Retina (tissue), 1 donor: Measurements from ENCODE around the gene E2F4.

ENCODE experiments used
- DNase-seq: peaks from one replicate; pipeline ENCODE4 v3.0.0-alpha.2; 2016

Gene E2F4

DNA sequence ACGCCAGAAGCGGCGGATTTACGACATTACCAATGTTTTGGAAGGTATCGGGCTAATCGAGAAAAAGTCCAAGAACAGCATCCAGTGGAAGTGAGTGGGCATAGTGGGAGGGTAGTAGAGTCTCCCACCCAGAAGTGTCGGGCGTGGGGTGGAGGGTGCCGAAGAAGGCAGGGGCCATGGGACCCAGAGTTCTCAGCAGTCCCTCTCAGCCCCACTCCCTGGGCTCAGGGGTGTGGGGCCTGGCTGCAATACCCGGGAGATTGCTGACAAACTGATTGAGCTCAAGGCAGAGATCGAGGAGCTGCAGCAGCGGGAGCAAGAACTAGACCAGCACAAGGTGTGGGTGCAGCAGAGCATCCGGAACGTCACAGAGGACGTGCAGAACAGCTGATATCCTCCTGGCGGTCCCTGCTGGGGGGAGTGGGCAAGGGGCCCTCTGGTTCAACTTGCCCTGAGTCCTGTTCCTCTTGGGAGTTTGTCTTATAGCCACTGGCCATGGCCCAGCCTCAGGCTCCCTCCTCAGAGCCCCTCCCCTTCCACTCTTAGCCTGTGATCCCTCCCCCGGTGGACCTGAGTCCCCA is 916 bp downstream of the E2F4 start:
- DNase-seq, result no peak

DNA sequence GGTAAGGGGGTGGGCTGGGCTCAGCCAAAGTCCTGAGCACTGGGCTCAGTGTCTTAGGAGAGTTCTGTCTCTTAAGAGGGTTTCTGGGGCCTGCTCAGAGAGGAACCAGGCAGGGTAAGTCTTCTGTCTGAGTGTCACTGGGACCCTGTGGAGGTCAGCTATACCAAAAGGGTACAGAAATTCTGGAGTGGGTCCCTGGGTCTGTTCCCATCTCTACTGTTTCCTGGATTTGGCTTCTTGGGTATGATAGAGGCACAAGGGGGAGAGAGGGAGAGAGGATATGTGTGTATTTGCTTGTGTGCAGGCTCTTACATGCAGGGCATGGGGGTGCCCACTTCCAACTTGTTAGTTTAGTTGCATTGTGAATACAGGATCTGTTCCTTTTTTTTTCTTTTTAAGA is 1.6 kb downstream of the E2F4 start:
- no peak for DNase-seq

DNA sequence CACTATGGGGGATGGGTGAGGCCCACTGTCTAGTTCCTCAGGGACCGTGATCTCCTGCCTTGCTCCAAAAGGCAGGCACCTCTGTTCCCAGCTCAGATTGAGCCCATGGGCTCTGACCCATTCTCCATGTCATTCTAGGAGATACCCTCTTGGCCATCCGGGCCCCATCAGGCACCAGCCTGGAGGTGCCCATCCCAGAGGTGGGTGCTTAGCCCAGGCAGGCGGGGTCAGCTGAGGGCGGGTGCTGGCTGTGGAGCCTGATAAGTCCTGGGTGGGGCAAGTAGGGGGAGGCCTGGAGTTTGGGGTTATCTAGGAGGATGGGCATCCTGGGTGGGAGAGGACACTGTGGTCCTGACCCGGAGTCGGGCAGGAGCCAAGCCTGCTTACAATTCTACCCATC is 2.3 kb downstream of the E2F4 start:
- no peak for DNase-seq

DNA sequence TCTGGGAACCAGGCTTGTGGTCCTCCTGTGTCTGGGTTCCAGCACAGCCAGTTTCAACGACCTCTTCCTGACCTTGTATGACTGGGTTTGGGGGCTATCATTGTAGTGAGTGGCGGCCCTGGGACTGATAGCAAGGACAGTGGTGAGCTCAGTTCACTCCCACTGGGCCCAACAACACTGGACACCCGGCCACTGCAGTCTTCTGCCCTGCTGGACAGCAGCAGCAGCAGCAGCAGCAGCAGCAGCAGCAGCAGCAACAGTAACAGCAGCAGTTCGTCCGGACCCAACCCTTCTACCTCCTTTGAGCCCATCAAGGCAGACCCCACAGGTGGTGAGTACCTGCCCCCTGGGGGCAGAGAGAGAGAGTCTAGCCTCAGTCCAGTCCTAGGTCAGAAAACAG is 3.7 kb downstream of the E2F4 start:
- DNase-seq, result no peak

DNA sequence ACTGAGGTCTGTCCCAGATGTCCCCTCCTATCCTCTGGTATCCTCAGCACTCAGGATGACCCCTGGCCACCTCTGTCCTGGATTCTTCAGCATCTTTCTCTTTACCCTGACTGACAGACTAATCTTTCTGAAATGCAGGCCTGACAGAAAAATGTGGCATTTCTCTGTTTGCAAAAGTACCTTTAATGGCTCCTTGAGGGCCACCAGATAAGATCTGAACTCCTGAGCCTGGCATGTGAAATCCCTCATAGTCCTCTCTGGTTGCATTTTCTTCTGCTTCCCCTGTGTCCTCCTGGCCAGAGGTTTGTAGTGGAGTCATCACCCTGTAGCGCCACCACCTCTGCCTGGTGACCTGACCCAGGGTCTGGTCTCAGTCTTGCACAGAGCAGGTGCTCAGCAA is 4.9 kb downstream of the E2F4 start:
- no peak for DNase-seq

DNA sequence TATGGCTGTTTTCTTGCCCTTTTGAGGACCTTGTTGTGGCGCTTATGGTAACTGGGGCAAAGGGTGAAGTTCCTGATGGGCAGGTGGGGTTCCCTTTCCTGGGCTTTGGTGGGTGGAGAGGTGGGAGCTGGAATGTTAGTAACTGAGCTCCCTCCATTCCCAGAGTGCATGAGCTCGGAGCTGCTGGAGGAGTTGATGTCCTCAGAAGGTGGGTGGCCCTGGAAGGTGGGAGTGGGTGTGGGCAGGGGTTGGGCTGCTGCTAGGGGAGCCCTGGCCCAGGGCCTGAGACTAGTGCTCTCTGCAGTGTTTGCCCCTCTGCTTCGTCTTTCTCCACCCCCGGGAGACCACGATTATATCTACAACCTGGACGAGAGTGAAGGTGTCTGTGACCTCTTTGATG is 5.7 kb downstream of the E2F4 start:
- no peak for DNase-seq

DNA sequence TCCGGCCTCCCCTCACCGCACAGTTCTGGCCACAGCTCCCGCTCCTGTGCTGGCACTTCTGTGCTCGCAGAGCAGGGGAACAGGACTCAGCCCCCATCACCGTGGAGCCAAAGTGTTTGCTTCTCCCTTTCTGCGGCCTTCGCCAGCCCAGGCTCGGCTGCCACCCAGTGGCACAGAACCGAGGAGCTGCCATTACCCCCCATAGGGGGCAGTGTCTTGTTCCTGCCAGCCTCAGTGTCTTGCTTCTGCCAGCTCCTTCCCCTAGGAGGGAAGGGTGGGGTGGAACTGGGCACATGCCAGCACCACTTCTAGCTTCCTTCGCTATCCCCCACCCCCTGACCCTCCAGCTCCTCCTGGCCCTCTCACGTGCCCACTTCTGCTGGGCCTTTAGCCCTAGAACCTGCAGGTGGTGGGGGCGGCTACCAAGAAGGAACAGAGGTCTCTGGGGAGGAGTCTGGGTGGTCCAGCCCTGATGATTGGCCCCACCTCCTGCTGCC is 6.3 kb downstream of the E2F4 start:
- no peak for DNase-seq

DNA sequence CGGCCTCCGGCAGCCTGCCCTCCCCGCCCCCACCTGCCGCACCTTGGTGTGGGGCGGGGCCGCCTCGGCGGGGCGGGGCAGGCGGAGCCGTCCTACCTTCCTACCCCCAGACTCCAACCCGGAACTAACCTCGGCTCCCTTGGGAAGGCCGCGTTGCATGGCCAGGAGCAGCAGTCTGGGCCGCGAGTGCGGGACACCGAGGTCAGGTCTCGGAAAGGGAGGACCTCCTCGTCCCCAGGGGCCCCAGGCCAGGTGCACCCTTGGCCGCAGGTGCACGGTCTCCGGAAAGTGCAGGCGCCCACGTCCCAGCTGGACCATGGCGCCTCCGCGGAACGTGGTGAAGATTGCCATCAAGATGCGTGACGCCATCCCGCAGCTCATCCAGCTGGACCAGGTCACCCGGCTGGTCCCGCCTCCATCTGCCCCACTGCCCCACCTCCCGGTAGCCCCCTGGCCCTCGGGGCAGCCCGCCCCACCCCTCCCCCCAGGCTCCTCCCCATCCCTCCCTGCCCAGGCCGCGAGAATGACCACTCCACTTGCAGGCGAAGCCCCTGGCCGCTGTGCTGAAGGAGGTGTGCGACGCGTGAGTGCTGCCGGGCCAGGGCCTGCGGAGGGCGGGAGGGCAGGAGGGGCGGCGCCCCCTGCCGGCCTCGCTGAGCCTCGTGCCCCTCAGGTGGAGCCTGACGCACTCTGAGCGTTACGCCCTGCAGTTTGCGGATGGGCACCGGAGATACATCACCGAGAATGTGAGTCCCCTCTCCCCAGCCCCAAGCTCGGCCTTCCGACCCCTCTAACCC is 7.3 kb downstream of the E2F4 start, which contains the start of gene ELMO3:
TSS of gene ELMO3 (plus strand) at position 121 of the 797 bp plus-strand sequence. CDS start at position 317, 196 bp downstream.
- DNase-seq, result peak; percentile 40

DNA sequence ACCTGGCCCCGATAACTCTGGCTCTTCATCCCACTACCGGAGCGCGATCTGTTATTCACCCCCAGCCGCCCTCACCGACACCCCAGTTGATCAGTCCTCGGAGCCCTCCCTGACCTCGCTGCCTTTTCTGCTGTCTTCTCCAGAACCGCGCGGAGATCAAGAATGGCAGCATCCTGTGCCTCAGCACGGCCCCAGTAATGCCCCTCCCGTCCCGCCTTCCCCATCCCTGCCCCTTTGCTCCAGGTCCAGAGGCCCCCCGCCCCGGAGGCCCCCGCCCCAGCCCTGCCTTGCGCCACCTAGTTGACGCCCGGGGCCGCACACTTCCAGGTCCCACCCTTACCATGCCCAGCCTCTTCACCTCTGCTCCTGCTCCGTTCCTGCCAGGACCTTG is 7.8 kb downstream of the E2F4 start:
- no peak for DNase-seq

DNA sequence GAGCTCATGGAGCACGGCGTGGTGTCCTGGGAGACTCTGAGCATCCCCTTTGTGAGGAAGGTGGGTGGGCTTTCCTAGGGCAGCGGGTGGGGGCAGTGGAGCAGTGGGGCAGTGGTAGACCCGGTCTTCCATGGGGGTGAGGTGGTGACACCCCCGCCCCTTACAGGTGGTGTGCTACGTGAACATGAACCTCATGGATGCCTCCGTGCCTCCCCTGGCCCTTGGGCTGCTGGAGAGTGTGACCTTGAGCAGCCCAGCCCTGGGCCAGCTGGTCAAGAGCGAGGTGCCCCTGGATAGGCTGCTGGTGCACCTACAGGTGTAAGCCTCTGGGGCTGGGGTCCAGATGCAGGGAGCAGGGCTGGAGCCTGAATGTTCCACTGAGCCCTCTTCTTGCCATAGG is 8.5 kb downstream of the E2F4 start:
- DNase-seq, result no peak

DNA sequence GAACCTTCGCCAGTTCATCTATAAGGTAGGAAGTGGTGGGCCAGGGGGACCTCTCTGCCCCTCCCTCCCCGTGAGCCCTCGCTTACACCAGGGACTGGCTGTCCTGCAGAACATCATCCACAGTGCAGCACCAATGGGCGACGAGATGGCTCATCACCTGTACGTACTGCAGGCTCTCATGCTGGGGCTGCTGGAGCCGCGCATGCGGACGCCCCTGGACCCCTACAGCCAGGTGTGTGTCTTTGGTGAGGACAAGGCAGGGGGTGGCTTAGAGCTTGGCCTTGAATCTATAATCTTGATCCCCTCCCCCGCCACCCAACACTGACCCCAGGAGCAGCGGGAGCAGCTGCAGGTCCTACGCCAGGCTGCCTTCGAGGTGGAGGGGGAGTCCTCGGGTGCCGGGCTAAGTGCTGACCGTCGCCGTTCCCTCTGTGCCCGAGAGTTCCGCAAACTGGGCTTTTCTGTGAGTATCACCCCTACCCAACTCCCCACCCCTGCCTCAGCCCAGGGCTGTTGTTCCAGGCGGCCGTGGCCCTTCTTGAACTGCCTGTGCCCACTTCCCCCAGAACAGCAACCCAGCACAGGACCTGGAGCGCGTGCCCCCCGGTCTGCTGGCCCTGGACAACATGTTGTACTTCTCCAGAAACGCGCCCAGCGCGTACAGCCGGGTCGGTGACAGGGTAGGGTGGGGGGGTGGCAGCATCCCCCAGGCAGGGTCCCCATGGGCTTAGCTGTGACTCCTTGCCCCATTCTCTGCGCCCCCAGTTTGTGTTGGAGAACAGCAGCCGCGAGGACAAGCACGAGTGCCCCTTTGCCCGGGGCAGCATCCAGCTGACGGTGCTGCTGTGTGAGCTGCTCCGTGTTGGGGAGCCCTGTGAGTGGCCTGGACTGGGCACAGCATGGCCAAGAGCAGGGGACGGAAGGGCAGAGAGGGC is 9.7 kb downstream of the E2F4 start:
- no peak for DNase-seq

DNA sequence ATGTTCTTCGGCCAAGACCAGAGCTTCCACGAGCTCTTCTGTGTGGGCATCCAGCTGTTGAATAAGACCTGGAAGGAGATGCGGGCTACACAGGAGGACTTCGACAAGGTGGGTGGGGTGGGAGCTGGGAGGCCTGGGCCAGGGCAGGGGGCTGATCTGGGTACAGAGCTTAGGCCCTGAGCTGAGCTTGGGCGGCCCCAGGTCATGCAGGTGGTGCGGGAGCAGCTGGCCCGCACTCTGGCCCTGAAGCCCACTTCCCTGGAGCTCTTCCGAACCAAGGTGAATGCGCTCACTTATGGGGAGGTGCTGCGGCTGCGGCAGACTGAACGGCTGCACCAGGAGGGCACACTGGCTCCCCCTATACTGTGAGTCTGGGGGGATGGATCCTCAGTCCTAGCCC is 10.5 kb downstream of the E2F4 start:
- DNase-seq, result no peak

DNA sequence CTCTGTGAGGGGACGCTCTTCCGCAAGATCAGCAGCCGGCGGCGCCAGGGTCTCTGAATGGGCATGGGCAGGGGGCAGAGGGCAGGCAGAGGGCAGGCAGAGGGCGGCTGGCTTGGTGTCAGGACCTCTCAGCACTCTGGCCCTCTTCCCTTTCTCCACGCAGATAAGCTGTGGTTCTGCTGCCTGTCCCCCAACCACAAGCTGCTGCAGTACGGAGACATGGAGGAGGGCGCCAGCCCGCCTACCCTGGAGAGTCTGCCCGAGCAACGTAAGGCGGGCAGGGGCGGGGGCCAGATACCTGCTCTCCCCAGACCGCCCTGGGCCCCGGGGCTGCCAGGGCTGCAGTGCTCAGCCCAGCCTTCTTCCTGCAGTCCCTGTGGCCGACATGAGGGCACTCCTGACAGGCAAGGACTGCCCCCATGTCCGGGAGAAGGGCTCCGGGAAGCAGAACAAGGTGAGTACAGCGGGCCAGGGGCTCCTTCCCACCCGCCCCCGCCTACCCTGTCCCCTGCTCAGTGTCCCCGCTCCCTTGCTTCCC is 11.1 kb downstream of the E2F4 start:
- DNase-seq, result no peak

DNA sequence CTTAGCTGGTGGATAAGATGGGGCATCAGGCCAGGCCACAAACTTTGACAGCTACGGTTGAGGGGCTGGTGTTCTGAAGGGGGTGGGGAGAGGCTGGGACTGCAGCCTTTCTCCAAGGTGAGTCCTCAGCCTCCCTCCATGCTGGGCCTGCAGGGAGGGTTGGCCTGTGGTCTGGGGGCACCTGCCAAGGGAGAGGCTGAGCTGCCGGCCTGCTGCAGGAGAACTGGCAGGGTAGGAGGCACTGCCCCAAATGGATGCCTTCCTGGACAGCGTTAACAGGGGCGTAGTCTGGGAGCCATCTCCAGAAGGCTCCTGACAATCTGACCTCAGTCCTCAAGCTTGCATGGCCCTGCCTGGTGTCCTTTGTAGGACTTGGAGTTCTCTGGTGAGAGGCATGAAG is 12.1 kb downstream of the E2F4 start:
- no peak for DNase-seq

DNA sequence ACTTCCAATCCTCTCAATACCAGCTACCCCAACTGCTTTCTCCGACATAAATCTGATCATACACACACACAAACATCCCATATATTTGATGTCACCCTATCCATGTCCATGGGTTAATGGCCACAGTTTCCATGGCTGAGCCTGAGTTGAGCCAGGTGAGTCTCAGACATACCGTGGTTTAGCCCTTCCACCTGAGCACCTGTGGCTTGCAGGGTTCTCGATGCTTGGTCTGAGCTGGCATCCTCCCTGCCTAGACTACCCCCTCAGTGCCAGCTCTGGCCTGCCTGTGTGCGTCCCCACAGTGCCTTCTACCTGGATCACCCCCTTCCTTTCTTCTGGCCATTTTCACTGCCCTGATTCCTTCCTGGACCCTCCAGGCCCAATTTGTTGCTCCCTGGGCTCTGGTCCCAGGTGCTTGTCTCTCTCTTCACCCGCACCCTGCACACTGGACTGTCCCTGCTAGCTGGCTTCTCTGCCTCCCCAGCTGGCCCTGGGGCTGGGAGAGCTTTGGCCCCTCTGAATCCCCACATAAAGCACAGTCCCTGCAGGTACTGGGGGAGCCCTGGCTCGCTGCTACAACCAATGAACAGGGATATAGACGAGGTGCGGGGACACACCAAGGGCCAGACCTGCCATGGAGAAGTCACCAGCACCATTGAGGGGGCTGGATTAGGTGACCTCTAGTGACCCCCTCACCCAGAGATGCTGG is 14.3 kb downstream of the E2F4 start:
- no peak for DNase-seq

DNA sequence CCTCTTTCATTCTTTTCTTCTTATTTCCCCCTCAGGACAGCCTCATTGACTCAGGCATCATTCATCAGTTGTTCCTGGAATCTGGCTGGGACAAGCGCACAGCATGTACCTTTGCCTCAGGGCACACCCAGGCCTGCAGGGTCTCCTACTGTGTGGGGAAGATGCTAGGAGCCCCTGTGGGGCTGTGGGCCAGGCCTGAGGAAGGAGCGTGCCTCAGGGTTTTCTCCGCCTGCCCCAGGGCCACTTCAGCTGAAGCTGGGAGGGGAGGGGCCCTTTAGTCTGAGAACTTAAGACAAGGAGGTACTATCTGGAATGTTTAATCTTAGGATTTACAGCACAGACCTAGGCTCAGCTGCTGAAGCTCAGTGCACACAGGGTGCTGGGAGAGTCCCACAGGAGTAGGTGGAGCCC is 14.9 kb downstream of the E2F4 start:
- DNase-seq, result no peak

DNA sequence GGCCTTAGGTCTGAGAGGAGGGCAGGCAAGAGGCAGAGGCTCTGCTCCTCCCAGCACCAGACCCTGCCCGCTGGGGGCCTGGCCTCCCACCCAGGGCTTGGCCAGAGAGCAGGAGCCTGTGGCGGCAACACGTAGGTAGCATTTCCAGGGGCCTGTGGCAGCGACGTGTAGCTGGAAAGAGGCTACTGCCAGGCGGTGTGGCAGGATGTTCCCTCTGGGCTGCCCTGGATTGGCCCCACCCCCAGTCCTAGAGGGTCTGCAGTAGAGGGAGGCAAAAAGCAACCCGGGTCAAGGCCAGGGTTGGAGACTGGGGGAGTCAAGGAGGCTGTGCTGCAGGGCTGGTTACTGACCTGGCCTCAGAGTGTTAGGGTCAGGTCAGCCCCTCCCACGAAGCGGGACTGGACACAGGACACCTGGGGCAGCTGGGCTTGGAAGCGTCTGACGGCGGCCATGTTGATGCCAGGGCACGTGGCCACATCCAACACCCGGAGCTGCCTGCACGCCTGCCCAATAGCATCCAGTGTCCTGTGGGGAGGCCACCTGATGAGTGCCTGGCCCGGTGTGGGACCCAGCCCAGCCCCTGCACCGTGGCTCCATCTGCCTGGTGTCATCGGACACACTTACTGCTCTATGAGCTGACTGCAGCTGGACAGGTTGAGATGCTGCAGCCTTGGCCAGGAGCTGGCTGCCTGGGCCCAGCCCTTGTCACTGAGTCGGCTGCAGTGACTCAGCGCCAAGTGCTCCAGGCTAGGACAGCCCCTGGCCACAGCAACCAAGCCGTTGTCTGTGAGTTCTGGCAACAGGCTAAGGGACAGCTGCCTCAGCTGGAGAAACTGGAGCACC is 15.5 kb downstream of the E2F4 start:
- DNase-seq, result no peak

DNA sequence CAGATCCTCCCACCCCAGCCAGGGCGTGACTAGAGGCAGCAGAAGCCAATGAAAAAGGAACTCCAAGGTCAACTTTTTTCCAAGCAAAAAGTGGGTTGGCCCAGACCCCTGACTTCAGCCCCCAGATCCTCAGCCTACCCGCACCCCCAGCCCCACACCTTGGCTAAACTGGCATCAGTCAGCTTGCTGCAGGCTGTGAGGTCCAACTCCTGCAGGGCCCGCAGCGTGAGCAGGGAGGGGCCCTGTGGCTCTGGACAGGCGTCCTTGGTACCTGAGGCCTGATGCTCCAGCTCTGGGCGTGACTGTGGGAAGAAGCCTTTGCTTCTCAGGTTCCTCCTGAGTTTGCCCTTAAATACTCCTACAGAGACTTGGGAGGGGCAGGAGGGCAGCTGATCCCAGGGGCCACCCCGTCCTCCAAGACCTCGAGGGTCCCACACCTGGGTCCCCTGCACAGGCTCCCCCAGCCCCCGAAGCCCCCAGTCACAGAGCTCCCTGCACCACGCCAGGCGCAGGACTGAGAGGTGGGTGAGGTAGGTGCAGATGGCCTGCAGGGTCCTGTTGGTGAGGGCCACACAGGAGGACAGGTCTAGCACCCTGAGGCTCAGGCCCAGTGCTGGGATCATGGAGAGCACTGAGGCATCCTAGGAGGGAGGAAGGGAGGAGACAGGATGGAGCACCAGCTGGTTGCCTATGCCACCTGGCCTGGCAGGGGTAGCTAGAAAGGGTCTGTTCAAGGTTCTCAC is 16.4 kb downstream of the E2F4 start:
- no peak for DNase-seq

DNA sequence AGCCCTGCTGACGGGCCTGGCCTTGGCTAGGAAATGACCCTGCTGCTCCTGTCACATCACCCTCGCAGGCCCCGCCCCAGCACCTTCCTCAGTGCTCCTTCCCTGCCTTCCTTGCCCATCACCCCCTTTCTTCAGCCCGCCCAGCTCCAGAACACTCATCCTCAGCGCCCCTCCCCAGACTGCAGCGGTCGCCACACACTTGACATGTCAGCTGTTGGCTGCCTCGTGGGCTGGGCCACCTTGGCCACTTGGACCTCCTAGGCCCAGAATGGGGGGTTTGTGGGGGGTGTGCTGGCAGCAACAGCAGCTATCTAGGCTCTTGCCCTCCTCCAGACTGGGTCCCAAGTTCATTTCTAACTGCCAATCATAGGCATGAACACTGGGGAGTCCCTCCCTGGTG is 17.6 kb downstream of the E2F4 start:
- no peak for DNase-seq

DNA sequence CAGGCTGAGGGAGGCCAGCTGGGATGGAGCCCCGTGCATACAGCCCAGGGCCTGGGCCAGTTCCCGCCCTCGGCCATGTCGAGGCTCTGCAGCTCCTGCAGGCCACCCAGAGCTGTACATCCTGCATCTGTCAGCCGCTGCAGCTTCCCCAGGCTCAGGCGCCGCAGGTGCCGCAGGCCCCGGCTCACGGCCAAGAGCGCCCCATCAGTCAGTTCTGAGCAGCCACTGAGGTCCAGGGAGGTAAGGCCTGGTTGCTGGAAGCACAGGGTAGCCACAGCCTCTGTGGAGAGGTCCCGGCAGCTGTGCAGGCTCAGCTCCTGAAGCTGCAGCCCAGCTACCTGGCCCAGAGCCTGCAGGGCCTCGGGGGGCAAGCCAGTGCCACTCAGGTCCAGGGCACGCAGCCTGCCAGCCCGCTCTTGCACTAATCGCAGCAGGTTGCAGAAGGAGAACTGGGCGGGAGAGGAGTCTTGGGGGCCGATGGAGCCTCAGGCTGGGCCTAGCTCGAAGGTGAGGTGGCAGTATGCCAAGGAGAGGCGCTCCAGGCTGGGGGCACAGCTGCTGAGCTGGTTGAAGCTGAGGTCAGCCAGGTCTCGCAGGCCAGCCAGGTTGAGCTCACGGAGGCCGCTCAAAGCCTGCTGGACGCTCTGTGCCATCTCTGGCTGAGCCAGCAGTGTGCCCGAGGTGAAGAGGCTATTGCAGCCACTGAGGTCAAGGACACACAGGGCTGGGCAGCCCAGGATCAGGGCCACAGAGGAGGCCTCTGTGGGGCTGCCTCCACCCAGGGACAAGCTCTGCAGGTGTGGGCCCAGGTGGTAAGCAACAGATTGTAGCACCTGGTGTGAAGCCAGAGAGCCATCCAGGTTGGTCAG is 18.3 kb downstream of the E2F4 start:
- no peak for DNase-seq
